Right ventricle myocardium superior (tissue), 1 donor: ENCODE measurements around the gene SLC18A2. TPM values are rescaled to one million over a fixed set of nuclear protein-coding genes. Genes with fewer than 3 reads are reported as not detected.

Experiments
- ATAC-seq: fragments of 200-7000 bp; cut with Tn5 transposase; one replicate; pipeline ENCODE4 v1.9.1; 2020; ENCODE audit warnings: mild to moderate bottlenecking; ENCODE audit not compliant: poor library complexity
- DNase-seq: peaks from one replicate; pipeline ENCODE4 v3.0.0-alpha.2; 2020
- intact Hi-C: fragments of 100-400 bp; cut with DNase I; formaldehyde crosslinking; loops from one replicate; pipeline ENCODE4 v1.11.2; 2022
- long read RNA-seq: library from polyadenylated mRNA; unstranded; transcript quantifications from one replicate; pipeline ENCODE4 v2.0.0, GENCODE V29; 2021
- total RNA-seq: library from RNA; stranded (reverse); fragmentation: NEBNext Ultra II Directional; extraction: Animal tissue kit (Norgen Biotek cat#: 25700); gene quantifications from one replicate; pipeline ENCODE4 v1.2.1, GENCODE V29; 2021
- donor health status: DM: no; HTN: yes; CAD: no; lungs with severe emphysema.

Gene SLC18A2
- 0.22 TPM for total RNA-seq
- long read RNA-seq, partial matches to known transcripts, result 0 of 3 reads
- long read RNA-seq, other reads (novel, unspliced or antisense), result 3 of 3 reads

GRCh38 chr10:117240621-117241529 lies at the start of gene SLC18A2:
Gene SLC18A2, plus strand, starts transcription at chr10:117241114. Its CDS starts 580 bp downstream, at chr10:117241694.
- intact Hi-C loops, result no loop called here
- ATAC-seq, result no peak
- no peak for DNase-seq

- DNase-seq (no peak), ATAC-seq (no peak)
- intact Hi-C loops, result no loop called here
These were observed 43.7 kb upstream of the SLC18A2 start, which contains the start of gene KCNK18 for GRCh38 chr10:117197189-117197588. Gene KCNK18, plus strand, starts transcription at chr10:117197489. Its CDS starts 0 bp downstream, at chr10:117197489.

GRCh38 chr10:117198088-117198487 lies 42.8 kb upstream of the SLC18A2 start:
- ATAC-seq (no peak), DNase-seq (no peak)
- intact Hi-C loops, result no loop called here

- DNase-seq (no peak), ATAC-seq (no peak)
- intact Hi-C loops, result no loop called here
These were observed 39.1 kb upstream of the SLC18A2 start for GRCh38 chr10:117201826-117202225.

GRCh38 chr10:117204316-117204715 lies 36.6 kb upstream of the SLC18A2 start:
- intact Hi-C loops, result no loop called here
- ATAC-seq (no peak), DNase-seq (no peak)

GRCh38 chr10:117212176-117212575 lies 28.7 kb upstream of the SLC18A2 start:
- no peak for DNase-seq
- no peak for ATAC-seq
- intact Hi-C loops, result loop anchor here (10.0 kb wide), 1 partner anchor 113 kb away; no protein-coding TSS in a partner anchor

- no peak for ATAC-seq
- intact Hi-C loops, result loop anchor here (10.0 kb wide), 1 partner anchor 110 kb away; no protein-coding TSS in a partner anchor
- DNase-seq, result no peak
These were observed 26.5 kb upstream of the SLC18A2 start for GRCh38 chr10:117214401-117214800.

GRCh38 chr10:117215079-117215478 lies 25.8 kb upstream of the SLC18A2 start:
- DNase-seq, result no peak
- no peak for ATAC-seq
- intact Hi-C loops, result loop anchor here (10.0 kb wide), 1 partner anchor 110 kb away; no protein-coding TSS in a partner anchor

- DNase-seq (no peak), ATAC-seq (no peak)
- intact Hi-C loops, result loop anchor here (10.0 kb wide), 1 partner anchor 109 kb away; no protein-coding TSS in a partner anchor
These were observed 24.9 kb upstream of the SLC18A2 start for GRCh38 chr10:117216028-117216427.

- peak; percentile 97 for ATAC-seq
- intact Hi-C loops, result loop anchor here (10.0 kb wide), 1 partner anchor 108 kb away; no protein-coding TSS in a partner anchor
- peak; percentile 82 for DNase-seq
These were observed 24.2 kb upstream of the SLC18A2 start for GRCh38 chr10:117216611-117217195.

- peak; percentile 54 for ATAC-seq
- intact Hi-C loops, result loop anchor here (10.0 kb wide), 1 partner anchor 108 kb away; no protein-coding TSS in a partner anchor
- DNase-seq, result no peak
These were observed 23.6 kb upstream of the SLC18A2 start for GRCh38 chr10:117217196-117217761.

- intact Hi-C loops, result loop anchor here (10.0 kb wide), 1 partner anchor 106 kb away; no protein-coding TSS in a partner anchor
- ATAC-seq, result no peak
These were observed 22.3 kb upstream of the SLC18A2 start for GRCh38 chr10:117218654-117219053.

GRCh38 chr10:117221156-117221711 lies 19.7 kb upstream of the SLC18A2 start:
- DNase-seq (no peak), ATAC-seq (no peak)
- intact Hi-C loops, result no loop called here

More at GRCh38 chr10:117218654-117219053, 22.3 kb upstream of the SLC18A2 start:
- DNase-seq, result no peak

GRCh38 chr10:117222552-117222951 lies 18.4 kb upstream of the SLC18A2 start:
- DNase-seq, result no peak
- intact Hi-C loops, result no loop called here
- no peak for ATAC-seq

- intact Hi-C loops, result no loop called here
- no peak for ATAC-seq
- DNase-seq, result no peak
These were observed 17.8 kb upstream of the SLC18A2 start for GRCh38 chr10:117222976-117223692.

GRCh38 chr10:117223693-117224430 lies 17.1 kb upstream of the SLC18A2 start:
- no peak for ATAC-seq
- intact Hi-C loops, result no loop called here
- DNase-seq, result no peak

GRCh38 chr10:117224881-117225280 lies 16.0 kb upstream of the SLC18A2 start:
- intact Hi-C loops, result no loop called here
- DNase-seq, result no peak
- ATAC-seq, result no peak
